ENCODE results near the gene CRMP1. TPM values are rescaled to one million over a fixed set of nuclear protein-coding genes. Genes with fewer than 3 reads are reported as not detected.

Gene CRMP1
- total and polyA plus RNA-seq, 9 of the 15 experiments (the other 6 are each of a cell fraction or from before 2014, with no cell fraction given) = 0.03 to 0.04 TPM; not detected in 7

DNA sequence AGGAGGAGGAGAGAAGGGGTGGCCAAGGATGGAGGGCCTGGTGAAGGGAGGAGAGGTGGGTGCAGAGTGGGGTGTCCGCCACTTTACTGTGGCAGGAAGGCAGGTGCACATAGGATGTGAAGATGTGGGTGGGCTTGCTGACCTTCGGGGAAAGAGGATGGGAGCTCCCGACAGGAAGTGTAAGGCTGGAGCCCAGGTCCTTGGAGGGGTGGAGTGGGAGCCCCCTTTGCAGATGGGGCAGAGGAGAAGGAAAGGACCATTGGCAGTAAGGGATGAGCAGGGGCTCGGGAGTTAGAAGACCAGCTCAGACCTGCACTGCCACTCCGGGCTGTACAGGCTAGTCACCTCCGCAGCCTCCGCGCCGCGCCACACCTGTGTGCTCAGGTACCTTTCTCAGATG is 92.4 kb downstream of the CRMP1 start (continued):
- TF ChIP-seq ZNF57 (CRISPR knock-in tag; IDR thresholded peaks at IDR 0.05) = no peak

DNA sequence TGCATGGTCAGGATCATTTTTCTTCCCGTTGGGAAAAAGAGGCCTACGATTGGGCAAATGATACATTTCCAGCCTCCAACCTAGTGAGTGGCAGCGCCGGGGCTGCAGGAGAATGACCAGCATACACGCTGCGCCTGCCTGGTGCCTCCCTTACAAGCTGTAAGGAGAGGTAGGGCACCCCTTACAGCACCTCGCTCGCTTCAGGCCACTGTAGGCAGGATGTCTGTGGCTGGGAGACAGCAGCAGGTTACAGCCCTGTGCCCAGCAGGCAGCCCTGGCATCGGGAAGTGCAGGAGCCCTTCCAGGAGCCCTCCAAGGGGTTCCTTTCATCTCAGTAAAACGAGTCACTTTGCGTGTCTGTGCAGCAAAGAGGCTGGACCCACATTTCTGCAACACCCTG is 93.5 kb downstream of the CRMP1 start:
- no peaks in the 10 kb centered on the region for H3K9me1 ChIP-seq (ENCODE audit: control insufficient read depth, insufficient read depth, low read length)
- H3K36me3 ChIP-seq (ENCODE audit: control insufficient read depth, insufficient read depth, low read length) = no peaks in the 10 kb centered on the region
- no peaks in the 10 kb centered on the region for H3K79me2 ChIP-seq (ENCODE audit: control insufficient read depth, insufficient read depth, low read length)
- no peaks in the 10 kb centered on the region for H3K9me3 ChIP-seq (replicated peaks; ENCODE audit: control insufficient read depth, insufficient read depth, low read depth, low read length)
- 18% methylated on average over 11 of the region's 11 CpGs for WGBS (ENCODE audit: insufficient coverage, low coverage, missing lambda C conversion rate)
- CTCF ChIA-PET (ENCODE audit: low intra/inter-chr PET ratio) = no interaction called here
- POLR2A ChIA-PET = no interaction called here
- FAIRE-seq (no peak), DNase-seq (ENCODE audit: extremely low read depth in 1 of 4, low spot score in 3 of 4) (no peak), ATAC-seq (no peak)
- no peak overlapping the region for H3K9ac ChIP-seq (ENCODE audit: insufficient read depth in 1 of 2, low read depth in 2 of 2, low read length in 2 of 2)
- intact Hi-C loops (cut with micrococcal nuclease) (no loop called here), in situ Hi-C loops (cut with MboI) (loop anchor here (10.0 kb wide), 1 partner anchor 405 kb away; no protein-coding TSS in a partner anchor)
- H3K4me2 ChIP-seq (ENCODE audit: insufficient read depth, low read length) = no peak overlapping the region
- 0 out of 2 replicates have a peak, but pooled peaks cover 3% of the 10 kb centered on the region for H4K20me1 ChIP-seq (replicated peaks; ENCODE audit: control insufficient read depth, insufficient read depth, low read length)
- H3K27me3 ChIP-seq (ENCODE audit: control insufficient read depth in 2 of 2, insufficient read depth in 2 of 2, low read length in 2 of 2) = peaks cover 0 to 17% of the 10 kb centered on the region in 2 experiments; a peak in 1 of 5 replicates
- no peaks in the 10 kb centered on the region for H3K4me1 ChIP-seq (replicated peaks in 1 of 2; ENCODE audit: control insufficient read depth in 2 of 2, insufficient read depth in 2 of 2, low read length in 2 of 2)
- H3K27ac ChIP-seq (ENCODE audit: extremely low read depth, low read depth, low read length) = no peak overlapping the region
- no peak overlapping the region for H3K4me3 ChIP-seq
- H2AFZ ChIP-seq (ENCODE audit: low read depth, low read length) = no peak overlapping the region
- no TSS peak for BruUV-seq (replicated peaks)
- no peak for TF ChIP-seq BACH1 (tag; IDR thresholded peaks at IDR 0.05)
- TF ChIP-seq DDX20 (tag; IDR thresholded peaks at IDR 0.05; ENCODE audit: low read depth) = no peak
- TF ChIP-seq GATAD2A (IDR thresholded peaks at IDR 0.05) = no peak
- TF ChIP-seq NFE2L1 (tag; IDR thresholded peaks at IDR 0.05; ENCODE audit: borderline replicate concordance, low read depth) = no peak
- TF ChIP-seq EWSR1 (IDR thresholded peaks at IDR 0.05; ENCODE audit: borderline replicate concordance, low read depth, partially characterized antibody) = no peak
- TF ChIP-seq, protein P1, sequence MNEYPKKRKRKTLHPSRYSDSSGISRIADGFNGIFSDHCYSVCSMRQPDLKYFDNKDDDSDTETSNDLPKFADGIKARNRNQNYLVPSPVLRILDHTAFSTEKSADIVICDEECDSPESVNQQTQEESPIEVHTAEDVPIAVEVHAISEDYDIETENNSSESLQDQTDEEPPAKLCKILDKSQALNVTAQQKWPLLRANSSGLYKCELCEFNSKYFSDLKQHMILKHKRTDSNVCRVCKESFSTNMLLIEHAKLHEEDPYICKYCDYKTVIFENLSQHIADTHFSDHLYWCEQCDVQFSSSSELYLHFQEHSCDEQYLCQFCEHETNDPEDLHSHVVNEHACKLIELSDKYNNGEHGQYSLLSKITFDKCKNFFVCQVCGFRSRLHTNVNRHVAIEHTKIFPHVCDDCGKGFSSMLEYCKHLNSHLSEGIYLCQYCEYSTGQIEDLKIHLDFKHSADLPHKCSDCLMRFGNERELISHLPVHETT (CRISPR knock-in tag; conservative IDR thresholded peaks at IDR 0.05 in 1 of 2, IDR thresholded peaks at IDR 0.05 in 1 of 2) = no peak
- no peak for TF ChIP-seq ZNF253 (CRISPR knock-in tag; conservative IDR thresholded peaks at IDR 0.05)
- TF ChIP-seq ARID1B (IDR thresholded peaks at IDR 0.05) = no peak
- TF ChIP-seq RBM15 (IDR thresholded peaks at IDR 0.05; ENCODE audit: insufficient read depth, low read length) = no peak
- no peak for TF ChIP-seq MCM2 (IDR thresholded peaks at IDR 0.05; ENCODE audit: low read depth)
- no peak for TF ChIP-seq ZC3H8 (IDR thresholded peaks at IDR 0.05)
- TF ChIP-seq, protein P2, sequence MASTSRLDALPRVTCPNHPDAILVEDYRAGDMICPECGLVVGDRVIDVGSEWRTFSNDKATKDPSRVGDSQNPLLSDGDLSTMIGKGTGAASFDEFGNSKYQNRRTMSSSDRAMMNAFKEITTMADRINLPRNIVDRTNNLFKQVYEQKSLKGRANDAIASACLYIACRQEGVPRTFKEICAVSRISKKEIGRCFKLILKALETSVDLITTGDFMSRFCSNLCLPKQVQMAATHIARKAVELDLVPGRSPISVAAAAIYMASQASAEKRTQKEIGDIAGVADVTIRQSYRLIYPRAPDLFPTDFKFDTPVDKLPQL (IDR thresholded peaks at IDR 0.05; ENCODE audit: extremely low read depth, insufficient read length) = no peak
- no peak for TF ChIP-seq NRF1 (conservative IDR thresholded peaks at IDR 0.05 in 1 of 2, IDR thresholded peaks at IDR 0.05 in 1 of 2)
- TF ChIP-seq, protein P3, sequence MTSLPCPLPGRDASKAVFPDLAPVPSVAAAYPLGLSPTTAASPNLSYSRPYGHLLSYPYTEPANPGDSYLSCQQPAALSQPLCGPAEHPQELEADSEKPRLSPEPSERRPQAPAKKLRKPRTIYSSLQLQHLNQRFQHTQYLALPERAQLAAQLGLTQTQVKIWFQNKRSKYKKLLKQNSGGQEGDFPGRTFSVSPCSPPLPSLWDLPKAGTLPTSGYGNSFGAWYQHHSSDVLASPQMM (CRISPR knock-in tag; IDR thresholded peaks at IDR 0.05) = no peak
- TF ChIP-seq ZNF175 (CRISPR knock-in tag; IDR thresholded peaks at IDR 0.05; ENCODE audit: low read depth) = no peak
- no peak for TF ChIP-seq RFX1 (IDR thresholded peaks at IDR 0.05)
- no peak for TF ChIP-seq MTA2 (IDR thresholded peaks at IDR 0.05; ENCODE audit: low read depth)
- TF ChIP-seq NEUROD1 (IDR thresholded peaks at IDR 0.05; ENCODE audit: borderline replicate concordance, low read depth, low read length, partially characterized antibody) = no peak
